SKM-1 treated with dmso at 0.1 percent for 144 hours (cell line): ENCODE data around the gene MSGN1.

Source experiments
- DNase-seq: peaks from one replicate; lab custom pipeline; 2025; ENCODE audit not compliant: unreplicated experiment; lab: John Stamatoyannopoulos, UW

MSGN1 gene

GRCh38 chr2:17816396-17817245 is at the start of gene MSGN1:
Gene MSGN1 (plus strand): TSS chr2:17816460. CDS start chr2:17816519, 59 bp downstream.
- DNase-seq = no peak

- DNase-seq = no peak
Observed at GRCh38 chr2:17768894-17769293, 47.4 kb upstream of the MSGN1 start.

- DNase-seq = no peak
Observed at GRCh38 chr2:17771956-17772355, 44.3 kb upstream of the MSGN1 start.

GRCh38 chr2:17772532-17772931 is 43.7 kb upstream of the MSGN1 start:
- no peak for DNase-seq

GRCh38 chr2:17780546-17780945 is 35.7 kb upstream of the MSGN1 start:
- no peak for DNase-seq

GRCh38 chr2:17781482-17781881 is 34.8 kb upstream of the MSGN1 start:
- no peak for DNase-seq

- no peak for DNase-seq
Observed at GRCh38 chr2:17786727-17787126, 29.5 kb upstream of the MSGN1 start.

GRCh38 chr2:17788773-17789172 is 27.5 kb upstream of the MSGN1 start:
- DNase-seq = no peak

- DNase-seq = no peak
Observed at GRCh38 chr2:17790536-17790935, 25.7 kb upstream of the MSGN1 start.

- DNase-seq = no peak
Observed at GRCh38 chr2:17791121-17791816, 25.0 kb upstream of the MSGN1 start.

- no peak for DNase-seq
Observed at GRCh38 chr2:17791817-17792130, 24.5 kb upstream of the MSGN1 start.

GRCh38 chr2:17792515-17792914 is 23.7 kb upstream of the MSGN1 start:
- DNase-seq = no peak

GRCh38 chr2:17793296-17793695 is 23.0 kb upstream of the MSGN1 start:
- no peak for DNase-seq

GRCh38 chr2:17793803-17794354 is 22.4 kb upstream of the MSGN1 start:
- no peak for DNase-seq

GRCh38 chr2:17795309-17795708 is 21.0 kb upstream of the MSGN1 start:
- DNase-seq = no peak

- no peak for DNase-seq
Observed at GRCh38 chr2:17798338-17798737, 17.9 kb upstream of the MSGN1 start.

- no peak for DNase-seq
Observed at GRCh38 chr2:17799301-17800120, 16.7 kb upstream of the MSGN1 start.

GRCh38 chr2:17800219-17800618 is 16.0 kb upstream of the MSGN1 start:
- no peak for DNase-seq

GRCh38 chr2:17800693-17801458 is 15.4 kb upstream of the MSGN1 start:
- DNase-seq = no peak

- DNase-seq = no peak
Observed at GRCh38 chr2:17803497-17803896, 12.8 kb upstream of the MSGN1 start.

- DNase-seq = peak; percentile 91
Observed at GRCh38 chr2:17804358-17804757, 11.9 kb upstream of the MSGN1 start.
